ENCODE measurements around the gene ALK. TPM values are rescaled to one million over a fixed set of nuclear protein-coding genes. Genes with fewer than 3 reads are reported as not detected.

ALK gene
- total and polyA plus RNA-seq, 2 experiments from 2014 or later: 0.35 TPM; not detected in 1

GRCh38 chr2:29946505-29946904, 25.1 kb upstream of the ALK start:
- Histone ChIP-seq H3K79me2 (replicated peaks; ENCODE audit: insufficient read depth) (no peaks in the 10 kb centered on the region), H3K4me1 (ENCODE audit: insufficient read depth) (no peaks in the 10 kb centered on the region), H3K36me3 (ENCODE audit: insufficient read depth) (no peaks in the 10 kb centered on the region), H3K27ac (ENCODE audit: low read depth) (no peak overlapping the region), H3K4me3 (no peak overlapping the region), H3K27me3 (ENCODE audit: insufficient read depth) (no peaks in the 10 kb centered on the region), H4K20me1 (replicated peaks; ENCODE audit: insufficient read depth) (no peaks in the 10 kb centered on the region), H3K4me2 (no peak overlapping the region), H3F3A (replicated peaks; ENCODE audit: low read depth) (no peaks in the 10 kb centered on the region), H3K9me2 (ENCODE audit: insufficient read depth) (peaks cover 5% of the 10 kb centered on the region; the same call in 1 of the 2 replicates), H2AFZ (no peak overlapping the region)
- Mint-ChIP-seq H3K4me3 (no peak overlapping the region), H3K27me3 (ENCODE audit: insufficient read depth, low read depth, poor library complexity) (no peaks in the 10 kb centered on the region), H3K9me3 (no peaks in the 10 kb centered on the region), H3K36me3 (ENCODE audit: low read depth) (no peaks in the 10 kb centered on the region; the same call in 2 of the 3 replicates), H3K4me1 (no peaks in the 10 kb centered on the region), H3K27ac (no peak overlapping the region)
- no peak for DNase-seq (ENCODE audit: low spot score)
- no peak for ATAC-seq
- TF ChIP-seq EZH2phosphoT487 (IDR thresholded peaks at IDR 0.05; ENCODE audit: unreplicated experiment) (no peak), ZNF331 (CRISPR knock-in tag; IDR thresholded peaks at IDR 0.05; ENCODE audit: low read depth) (no peak), REST (IDR thresholded peaks at IDR 0.05; ENCODE audit: unreplicated experiment) (no peak), STAT1 (IDR thresholded peaks at IDR 0.05; ENCODE audit: unreplicated experiment) (no peak), POLR2AphosphoS5 (IDR thresholded peaks at IDR 0.05; ENCODE audit: low read depth) (no peak), ZNF114 (CRISPR knock-in tag; IDR thresholded peaks at IDR 0.05) (no peak), NANOG (IDR thresholded peaks at IDR 0.05; ENCODE audit: borderline replicate concordance) (no peak), ETS1 (IDR thresholded peaks at IDR 0.05) (no peak), JUNB (IDR thresholded peaks at IDR 0.05; ENCODE audit: unreplicated experiment) (no peak), EZH2 (IDR thresholded peaks at IDR 0.05; ENCODE audit: low read depth, unreplicated experiment) (no peak), CTCF (conservative IDR thresholded peaks at IDR 0.05; ENCODE audit: low read depth in 2 of 2) (no peak), CREB1 (CRISPR knock-in tag; IDR thresholded peaks at IDR 0.05; ENCODE audit: low read depth) (no peak), ZNF462 (CRISPR knock-in tag; IDR thresholded peaks at IDR 0.05) (no peak)
